Ramos (cell line): ENCODE measurements around the gene TSPAN12.
"Not testable (repeated sequence)": the region's sequence is repeated elsewhere in the genome, so short reads cannot be mapped to it uniquely, and the experiment has no call there.

Experiments used
- in situ Hi-C: fragments of 300-500 bp; cut with MboI; formaldehyde crosslinking; loops from one replicate; pipeline ENCODE4 v1.14.3; 2022; ENCODE audit warnings: low sequenced_read_pairs; ENCODE audit not compliant: unreplicated experiment

The TSPAN12 gene

GRCh38 chr7:120809260-120809659 is 48.7 kb downstream of the TSPAN12 start:
- in situ Hi-C loops = loop anchor here (25.0 kb wide), 1 partner anchor 278 kb away; no protein-coding TSS in a partner anchor

- in situ Hi-C loops = loop anchor here (25.0 kb wide), 1 partner anchor 280 kb away; no protein-coding TSS in a partner anchor
These were observed 50.6 kb downstream of the TSPAN12 start for GRCh38 chr7:120807390-120807789.

GRCh38 chr7:120806669-120807068 is 51.3 kb downstream of the TSPAN12 start:
- in situ Hi-C loops = loop anchor here (25.0 kb wide), 1 partner anchor 281 kb away; no protein-coding TSS in a partner anchor

GRCh38 chr7:120805636-120806388 is 52.1 kb downstream of the TSPAN12 start:
- in situ Hi-C loops = loop anchor here (25.0 kb wide), 1 partner anchor 281 kb away; no protein-coding TSS in a partner anchor

DNA sequence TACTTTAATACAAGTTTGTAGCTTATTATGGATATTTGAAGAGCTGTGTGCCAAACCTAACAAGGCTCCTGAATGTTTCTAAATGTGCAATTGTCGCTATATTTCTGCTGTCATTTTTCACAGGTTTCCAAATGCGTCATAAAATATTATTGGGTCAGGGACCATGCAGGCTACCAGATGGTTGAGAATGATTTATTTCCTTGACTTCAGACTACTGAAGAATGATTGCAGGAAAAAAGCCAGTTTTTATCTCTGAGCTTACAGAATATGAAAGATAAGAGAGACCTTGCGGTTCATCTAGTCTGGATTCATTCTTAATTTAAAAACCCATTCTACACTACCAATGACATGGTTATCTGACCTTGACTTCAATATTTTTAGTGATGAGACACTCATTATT is 55.2 kb downstream of the TSPAN12 start:
- in situ Hi-C loops = loop anchor here (25.0 kb wide), 1 partner anchor 285 kb away; no protein-coding TSS in a partner anchor

GRCh38 chr7:120799813-120800475 is 58.0 kb downstream of the TSPAN12 start:
- in situ Hi-C loops = loop anchor here (25.0 kb wide), 1 partner anchor 287 kb away; no protein-coding TSS in a partner anchor

- in situ Hi-C loops = no loop called here
These were observed 58.8 kb downstream of the TSPAN12 start for GRCh38 chr7:120799147-120799546.

- in situ Hi-C loops = no loop called here
These were observed 60.8 kb downstream of the TSPAN12 start for GRCh38 chr7:120797026-120797645.

DNA sequence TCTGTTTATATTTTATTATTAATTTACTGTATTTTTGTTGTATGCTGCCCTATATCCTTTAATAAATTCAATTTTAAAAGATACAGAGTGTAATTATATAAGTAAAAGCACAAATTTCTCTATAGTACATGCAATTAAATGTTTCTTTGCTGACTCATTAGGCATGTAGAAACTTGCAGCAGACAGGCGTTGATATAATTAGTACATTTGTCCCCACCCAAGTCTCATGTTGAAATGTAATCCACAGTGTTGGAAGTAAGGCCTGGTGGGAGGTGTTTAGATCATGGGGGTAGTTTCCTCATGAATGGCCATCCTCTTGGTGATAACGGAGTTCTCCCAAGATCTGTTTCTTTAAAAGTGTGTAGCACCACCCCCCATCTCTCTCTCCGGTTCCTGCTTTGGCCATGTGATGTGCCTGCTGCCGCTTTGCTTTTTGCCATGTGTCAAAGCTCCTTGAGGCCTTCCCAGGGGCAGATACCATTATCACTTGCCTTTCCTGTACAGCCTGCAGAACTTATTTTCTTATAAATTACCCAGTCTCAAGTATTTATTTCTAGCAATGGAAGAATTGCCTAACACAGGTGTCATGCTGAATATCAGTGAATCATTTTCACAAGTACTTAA is 63.7 kb downstream of the TSPAN12 start:
- in situ Hi-C loops = no loop called here

GRCh38 chr7:120793213-120793936 is 64.6 kb downstream of the TSPAN12 start:
- in situ Hi-C loops = no loop called here

DNA sequence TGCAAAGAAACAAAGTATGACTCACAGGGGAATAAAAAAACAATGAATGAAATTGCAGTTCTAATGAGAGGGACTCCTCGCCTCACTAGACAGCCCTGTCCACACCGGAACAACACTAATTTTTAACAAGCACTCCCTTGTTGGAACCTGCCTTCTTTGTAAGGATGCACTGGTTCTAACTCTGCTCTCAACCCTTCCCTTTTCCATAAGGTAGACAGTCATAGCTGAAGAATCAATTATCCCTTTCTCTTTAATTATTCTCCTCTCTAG is 65.1 kb downstream of the TSPAN12 start:
- in situ Hi-C loops = no loop called here

- in situ Hi-C loops = no loop called here
These were observed 65.7 kb downstream of the TSPAN12 start for GRCh38 chr7:120792091-120792860.

- in situ Hi-C loops = no loop called here
These were observed 72.8 kb downstream of the TSPAN12 start for GRCh38 chr7:120785095-120785494.

DNA sequence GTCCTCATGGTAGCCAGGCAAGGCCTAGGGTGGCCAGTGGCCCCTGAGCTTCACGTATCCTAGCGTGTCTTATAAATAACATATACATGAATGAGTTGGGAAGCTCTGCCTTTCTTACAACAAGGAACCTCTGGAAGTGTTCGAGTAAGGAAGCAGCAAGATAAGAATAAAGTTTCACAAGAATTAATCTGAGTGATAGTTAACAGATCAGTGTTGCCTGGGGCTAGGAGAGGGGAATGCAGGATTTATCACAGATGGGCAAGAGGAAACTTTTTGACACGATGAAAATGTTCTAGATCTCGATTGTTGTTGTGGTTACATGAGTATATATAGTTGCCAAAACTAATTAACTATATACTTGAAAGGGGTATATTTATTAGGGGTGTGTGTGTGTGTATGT is 74.2 kb downstream of the TSPAN12 start:
- in situ Hi-C loops = no loop called here

DNA sequence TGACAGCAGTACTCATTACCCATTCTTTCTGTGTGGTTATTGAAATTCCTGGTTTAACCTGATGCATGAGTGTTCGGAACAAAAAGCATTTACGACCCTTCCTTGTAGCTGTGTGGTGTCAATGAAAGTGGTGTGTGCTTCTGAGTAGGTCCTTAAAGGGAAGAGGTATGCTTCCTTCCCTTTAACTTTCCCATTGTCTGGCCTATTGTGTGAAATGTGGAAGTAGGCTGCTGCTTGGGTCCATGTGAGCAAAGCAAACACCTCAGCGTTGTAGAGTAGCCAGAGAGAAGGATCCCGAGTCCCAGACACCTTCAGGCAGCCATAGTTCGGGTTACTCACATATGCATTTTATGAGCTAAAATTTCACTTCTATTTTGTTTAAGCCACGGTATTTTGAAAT is 74.7 kb downstream of the TSPAN12 start:
- in situ Hi-C loops = no loop called here

DNA sequence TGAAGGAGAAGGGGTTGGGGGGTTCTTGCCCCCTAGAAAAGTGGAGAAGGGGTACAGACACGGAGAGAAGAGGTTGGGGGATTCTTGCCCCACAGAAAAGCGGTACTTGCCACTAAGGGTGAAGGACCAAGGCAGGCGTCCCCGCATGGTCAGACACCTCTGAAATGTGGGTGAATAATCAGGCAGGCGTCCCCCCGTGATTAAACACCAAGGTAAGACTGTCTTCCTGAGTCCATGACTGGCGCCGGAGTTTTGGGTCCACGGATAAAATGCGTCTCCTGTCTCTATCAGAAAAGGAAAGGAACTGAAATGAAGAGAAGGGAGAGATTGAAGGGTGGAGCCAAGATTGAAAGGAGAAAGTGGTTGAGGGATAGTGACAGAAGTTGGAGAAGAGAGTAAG is 76.0 kb downstream of the TSPAN12 start:
- in situ Hi-C loops = not testable (repeated sequence)

DNA sequence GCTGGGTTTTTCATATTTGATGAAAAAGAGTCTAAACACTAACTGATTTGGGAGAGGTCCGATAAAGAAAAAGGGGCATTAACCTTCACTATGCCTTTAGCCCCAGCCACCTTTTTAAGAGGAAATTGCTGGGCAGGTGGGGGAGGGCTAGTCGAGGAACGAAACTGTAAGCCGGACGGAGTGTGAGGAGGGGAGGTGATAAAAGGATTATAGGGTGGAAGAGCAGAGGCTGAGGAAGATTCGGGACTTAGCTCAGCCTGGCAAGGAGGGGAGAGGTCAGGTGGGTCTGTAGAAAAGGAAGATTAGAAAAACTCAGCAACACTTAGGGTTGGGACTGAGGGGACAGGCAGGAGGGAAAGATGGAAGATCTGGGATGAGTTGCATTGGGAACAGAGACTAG is 77.0 kb downstream of the TSPAN12 start:
- in situ Hi-C loops = no loop called here

DNA sequence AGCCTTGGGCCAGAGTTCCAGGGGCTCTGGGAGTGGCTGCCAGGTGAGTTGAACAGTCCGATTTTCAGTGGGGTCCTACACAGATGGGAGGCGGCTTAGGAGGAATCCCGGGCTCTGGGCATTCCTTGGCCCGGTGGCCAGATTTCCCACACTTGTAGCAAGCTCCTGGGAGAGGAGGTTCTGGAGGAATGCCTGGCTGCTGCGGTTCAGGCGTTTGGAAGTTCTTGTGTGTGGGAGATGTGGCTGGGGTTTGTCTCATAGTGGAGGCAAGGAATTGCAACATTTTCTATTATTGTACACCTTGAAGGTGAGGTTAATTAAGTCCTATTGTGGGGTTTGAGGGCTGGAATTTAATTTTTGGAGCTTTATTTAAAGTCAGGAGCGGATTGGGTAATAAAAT is 77.5 kb downstream of the TSPAN12 start:
- in situ Hi-C loops = not testable (repeated sequence)

DNA sequence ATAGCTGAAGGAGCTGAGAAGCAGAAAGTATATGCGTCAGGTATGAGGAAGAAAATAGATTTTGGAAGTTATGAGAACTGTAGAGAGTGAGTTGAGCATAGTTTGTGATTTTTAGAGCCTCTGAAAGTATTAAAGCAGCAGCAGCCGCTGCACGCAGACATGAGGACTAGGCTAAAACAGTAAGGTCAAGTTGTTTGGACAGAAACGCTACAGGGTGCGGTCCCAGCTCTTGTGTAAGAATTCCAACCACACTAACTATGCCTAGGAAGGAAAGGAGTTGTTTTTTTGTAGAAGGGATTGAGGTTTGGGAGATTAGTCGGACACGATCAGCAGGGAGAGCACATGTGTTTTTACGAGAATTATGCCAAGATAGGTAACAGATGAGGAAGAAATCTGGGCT is 78.9 kb downstream of the TSPAN12 start:
- in situ Hi-C loops = not testable (repeated sequence)
